Small intestine (tissue), 7 donors: Measurements from ENCODE around the gene HMGN1. TPM values are rescaled to one million over a fixed set of nuclear protein-coding genes. Genes with fewer than 3 reads are reported as not detected.
"Not testable (repeated sequence)": the region's sequence is repeated elsewhere in the genome, so short reads cannot be mapped to it uniquely, and the experiment has no call there.

Experiments
- DNase-seq, 2 donors: peaks; one replicate each; pipeline versions ENCODE4 v3.0.0 to v3.0.0-alpha.2; 2013
- FAIRE-seq: peaks from 2 replicates; lab custom pipeline; 2012; peaks lifted over from hg19 to GRCh38; lab: Jason Lieb, UNC
- H3K27ac ChIP-seq, 3 donors: one replicate each; pipeline ENCODE4 v1.5.1; 2013; ENCODE audit warnings: low read length in 2 of 3, mild to moderate bottlenecking in 2 of 3, control low read depth in 1 of 3, inconsistent platforms in 1 of 3, low read depth in 1 of 3, moderate library complexity in 1 of 3
- H3K27me3 ChIP-seq, 3 donors: one replicate each; pipeline ENCODE4 v1.6.1; 2013; ENCODE audit warnings: low read length in 3 of 3, inconsistent platforms in 1 of 3; ENCODE audit not compliant: control insufficient read depth in 3 of 3, insufficient read depth in 3 of 3
- H3K36me3 ChIP-seq, 3 donors: one replicate each; pipeline ENCODE4 v1.6.1; 2013; ENCODE audit warnings: low read length in 3 of 3, inconsistent platforms in 1 of 3, low read depth in 1 of 3, mild to moderate bottlenecking in 1 of 3, moderate library complexity in 1 of 3; ENCODE audit not compliant: control insufficient read depth in 3 of 3, insufficient read depth in 2 of 3
- H3K4me1 ChIP-seq, 3 donors: one replicate each; pipeline ENCODE4 v1.6.1; 2013; ENCODE audit warnings: low read length in 2 of 3, inconsistent platforms in 1 of 3, low read depth in 1 of 3, mild to moderate bottlenecking in 1 of 3, moderate library complexity in 1 of 3; ENCODE audit not compliant: control insufficient read depth in 3 of 3, insufficient read depth in 2 of 3
- H3K4me3 ChIP-seq, 3 donors: one replicate each; pipeline ENCODE4 v1.5.1; 2013; ENCODE audit warnings: low read length in 3 of 3, control low read depth in 1 of 3, inconsistent platforms in 1 of 3, low read depth in 1 of 3, mild to moderate bottlenecking in 1 of 3, moderate library complexity in 1 of 3
- H3K9me3 ChIP-seq, 2 donors: one replicate each; pipeline ENCODE4 v1.6.1; 2013; ENCODE audit warnings: low read depth in 1 of 2, low read length in 1 of 2; ENCODE audit not compliant: control insufficient read depth in 2 of 2, insufficient read depth in 1 of 2
- WGBS, 3 donors: extraction: QIAGEN DNeasy Blood & Tissue Kit; methylation state at CpG; one replicate each; pipeline ENCODE4 v1.1.7; 2013; 5-methylcytosine and 5-hydroxymethylcytosine counted together
- polyA plus RNA-seq, 4 donors: library from polyadenylated mRNA; stranded (reverse) in 3 of 4; unstranded in 1 of 4; fragments of 200-250 nt in 3 of 4; fragments of 120-200 nt in 1 of 4; gene quantifications; one replicate each; pipeline versions ENCODE4 v1.2.1 to v1.2.3, GENCODE V29; 2013
- donor health status: healthy with polysubstance abuse.
- donor health status: control.
- donor health status: control.
- donor health status: Bipolar disorder and iron deficiency.
- donor health status: healthy.

HMGN1 gene
- polyA plus RNA-seq, 4 donors: 126 to 396 (median 185) TPM

- 0 to 1% (median 0%) methylated on average over 60 to 65 of the region's 65 CpGs for WGBS, 3 donors
- Histone ChIP-seq H3K4me1 (peaks cover 0 to 6% (median 2%) of the 10 kb centered on the region in 3 donors), H3K27ac (peak overlapping the region; percentile 92 to 96 (median 94)), H3K36me3 (peaks cover 0 to 7% (median 0%) of the 10 kb centered on the region in 3 donors), H3K27me3 (no peaks in the 10 kb centered on the region), H3K4me3 (peak overlapping the region; percentile 76 to 98 (median 88)), H3K9me3 (peaks cover 0 to 2% of the 10 kb centered on the region in 2 donors)
- DNase-seq: peak; percentile 90 to 97
- FAIRE-seq: no peak
Observed at GRCh38 chr21:39379986-39380891, 31.4 kb upstream of the HMGN1 start.

- Histone ChIP-seq H3K9me3 (no peaks in the 10 kb centered on the region), H3K27me3 (no peaks in the 10 kb centered on the region), H3K4me3 (no peak overlapping the region), H3K4me1 (peaks cover 0 to 6% (median 0%) of the 10 kb centered on the region in 3 donors), H3K27ac (no peak overlapping the region), H3K36me3 (no peaks in the 10 kb centered on the region)
- 67 to 71% (median 68%) methylated on average over 7 of the region's 7 CpGs for WGBS, 3 donors
- peak in 1 of 2 donors; percentile 19 for DNase-seq
- no peak for FAIRE-seq
Observed at GRCh38 chr21:39377444-39378050, 28.7 kb upstream of the HMGN1 start.

GRCh38 chr21:39375446-39375845 is 26.6 kb upstream of the HMGN1 start:
- FAIRE-seq (no peak), DNase-seq (no peak)
- no peaks in the 10 kb centered on the region for H3K27me3 ChIP-seq
- no peak overlapping the region for H3K4me3 ChIP-seq
- no peaks in the 10 kb centered on the region for H3K9me3 ChIP-seq
- H3K36me3 ChIP-seq: no peaks in the 10 kb centered on the region
- H3K27ac ChIP-seq: no peak overlapping the region
- H3K4me1 ChIP-seq: no peaks in the 10 kb centered on the region
- 63 to 86% (median 77%) methylated on average over 2 of the region's 2 CpGs for WGBS, 3 donors

GRCh38 chr21:39374046-39374445 is 25.2 kb upstream of the HMGN1 start:
- no peaks in the 10 kb centered on the region for H3K9me3 ChIP-seq
- no peaks in the 10 kb centered on the region for H3K27me3 ChIP-seq
- FAIRE-seq: no peak
- H3K4me1 ChIP-seq: no peaks in the 10 kb centered on the region
- 79 to 83% (median 80%) methylated on average over 6 of the region's 6 CpGs for WGBS, 3 donors
- H3K36me3 ChIP-seq: no peaks in the 10 kb centered on the region
- no peak for DNase-seq
- H3K4me3 ChIP-seq: no peak overlapping the region
- no peak overlapping the region for H3K27ac ChIP-seq

- no peaks in the 10 kb centered on the region for H3K27me3 ChIP-seq
- 8 to 18% (median 15%) methylated on average over 5 of the region's 5 CpGs for WGBS, 3 donors
- FAIRE-seq: no peak
Observed at GRCh38 chr21:39373634-39374033, 24.7 kb upstream of the HMGN1 start.

GRCh38 chr21:39369896-39370288 is 21.0 kb upstream of the HMGN1 start:
- H3K9me3 ChIP-seq, H3K36me3 ChIP-seq, H3K27ac ChIP-seq, FAIRE-seq, H3K27me3 ChIP-seq, H3K4me1 ChIP-seq, DNase-seq, H3K4me3 ChIP-seq: not testable (repeated sequence)
- 73 to 79% (median 78%) methylated on average over 7 of the region's 7 CpGs for WGBS, 3 donors

More at GRCh38 chr21:39373634-39374033, 24.7 kb upstream of the HMGN1 start:
- Histone ChIP-seq H3K4me3 (no peak overlapping the region), H3K9me3 (no peaks in the 10 kb centered on the region), H3K4me1 (no peaks in the 10 kb centered on the region), H3K27ac (no peak overlapping the region), H3K36me3 (no peaks in the 10 kb centered on the region)
- peak; percentile 60 to 64 for DNase-seq

GRCh38 chr21:39367783-39368182 is 18.9 kb upstream of the HMGN1 start:
- Histone ChIP-seq H3K9me3 (no peaks in the 10 kb centered on the region), H3K4me3 (no peak overlapping the region), H3K36me3 (no peaks in the 10 kb centered on the region), H3K27ac (no peak overlapping the region), H3K4me1 (no peaks in the 10 kb centered on the region), H3K27me3 (no peaks in the 10 kb centered on the region)
- FAIRE-seq (no peak), DNase-seq (no peak)
- WGBS, 3 donors: 89 to 96% (median 92%) methylated on average over 2 of the region's 2 CpGs

GRCh38 chr21:39366563-39366962 is 17.7 kb upstream of the HMGN1 start:
- H3K4me1 ChIP-seq: no peaks in the 10 kb centered on the region
- FAIRE-seq: no peak
- no peaks in the 10 kb centered on the region for H3K27me3 ChIP-seq
- H3K27ac ChIP-seq: no peak overlapping the region
- H3K9me3 ChIP-seq: no peaks in the 10 kb centered on the region
- H3K36me3 ChIP-seq: no peaks in the 10 kb centered on the region
- 88 to 94% (median 92%) methylated on average over 4 of the region's 4 CpGs for WGBS, 3 donors
- H3K4me3 ChIP-seq: no peak overlapping the region
- no peak for DNase-seq
